Activated CD8-positive, alpha-beta memory T cell treated with anti-CD3 and anti-CD28 coated beads for 48 hours (primary cell): ENCODE data around the gene FOSL2.

Experiments
- DNase-seq, 3 experiments: peaks; one replicate each; pipeline ENCODE4 v3.0.0-alpha.2; 2020; ENCODE audit warnings: low read depth in 2 of 3, low spot score in 2 of 3

The FOSL2 gene

GRCh38 chr2:28430377-28430765 lies 37.7 kb downstream of the FOSL2 start:
- DNase-seq = no peak

- DNase-seq = no peak
These were observed 38.2 kb downstream of the FOSL2 start for GRCh38 chr2:28430788-28431418.

DNA sequence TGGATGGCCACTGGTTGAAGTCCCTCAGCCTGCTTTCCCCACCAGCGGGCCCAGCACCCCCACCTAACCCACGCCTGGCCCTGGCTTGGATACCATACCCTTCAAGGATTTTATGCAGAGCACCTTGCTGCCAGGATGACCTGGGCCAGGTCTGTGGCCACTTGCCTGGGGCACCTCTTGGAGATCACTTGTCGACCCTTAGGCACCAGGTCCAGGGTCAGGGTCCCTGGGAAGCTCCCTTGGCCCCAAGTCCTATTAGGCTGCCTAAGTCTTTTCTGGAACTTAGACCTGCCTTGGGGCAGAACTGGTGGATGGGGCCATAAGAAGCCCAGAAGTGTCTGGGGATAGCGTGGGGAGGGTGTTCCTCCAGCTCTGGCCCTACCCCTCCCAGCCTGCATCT lies 39.1 kb downstream of the FOSL2 start:
- no peak for DNase-seq

DNA sequence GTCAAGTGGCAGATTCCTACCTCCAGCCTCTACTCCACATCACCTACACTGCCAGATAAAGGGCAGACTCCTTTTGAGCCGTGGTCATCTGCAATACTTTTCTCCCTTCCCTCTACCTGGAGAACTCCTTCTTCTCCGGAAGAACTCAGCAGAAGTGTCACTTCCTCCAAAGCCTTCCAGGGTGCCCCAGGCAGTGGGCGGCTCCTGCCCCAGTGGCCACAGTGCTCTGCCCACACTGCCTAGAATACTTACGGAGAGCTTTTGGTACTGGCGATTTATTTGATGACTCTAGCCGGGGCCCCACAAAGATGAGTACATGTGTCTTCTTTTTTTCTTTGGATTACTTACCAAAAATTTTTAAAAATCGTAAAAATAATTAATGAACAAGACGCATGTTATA lies 39.7 kb downstream of the FOSL2 start:
- no peak for DNase-seq

- DNase-seq = no peak
These were observed 40.6 kb downstream of the FOSL2 start for GRCh38 chr2:28433215-28433614.

DNA sequence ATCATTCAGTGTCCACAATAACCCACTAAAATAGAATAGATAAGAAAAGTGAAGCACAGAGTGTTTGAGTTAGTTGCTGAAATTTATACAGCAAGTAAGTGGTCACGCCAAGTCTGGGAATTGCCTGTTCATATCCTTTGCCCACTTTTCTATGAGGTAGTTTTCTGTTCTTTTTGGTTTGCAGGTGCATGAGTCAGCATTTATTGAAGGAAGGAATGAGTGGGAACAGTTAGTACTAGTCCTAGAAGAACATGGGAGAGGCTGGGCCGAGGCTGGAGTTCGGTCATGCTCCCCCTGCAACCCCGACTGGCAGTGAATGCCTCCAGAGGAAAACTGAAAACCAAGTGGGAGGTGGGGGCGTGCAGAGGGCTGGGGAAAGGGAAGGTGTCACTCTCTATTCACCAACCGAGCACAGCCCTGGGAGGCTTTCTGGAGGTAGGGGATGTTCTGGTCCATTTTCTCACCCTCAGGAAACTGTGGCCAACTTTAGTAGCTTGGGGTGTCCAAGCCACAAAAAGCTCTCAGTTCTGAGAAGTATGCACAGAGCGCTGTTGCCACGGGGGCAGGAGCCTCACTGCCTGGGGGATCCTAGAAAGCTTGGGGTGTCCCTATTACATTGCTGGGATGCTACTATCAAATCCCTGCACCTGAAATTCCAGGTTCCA lies 41.4 kb downstream of the FOSL2 start:
- DNase-seq = no peak

DNA sequence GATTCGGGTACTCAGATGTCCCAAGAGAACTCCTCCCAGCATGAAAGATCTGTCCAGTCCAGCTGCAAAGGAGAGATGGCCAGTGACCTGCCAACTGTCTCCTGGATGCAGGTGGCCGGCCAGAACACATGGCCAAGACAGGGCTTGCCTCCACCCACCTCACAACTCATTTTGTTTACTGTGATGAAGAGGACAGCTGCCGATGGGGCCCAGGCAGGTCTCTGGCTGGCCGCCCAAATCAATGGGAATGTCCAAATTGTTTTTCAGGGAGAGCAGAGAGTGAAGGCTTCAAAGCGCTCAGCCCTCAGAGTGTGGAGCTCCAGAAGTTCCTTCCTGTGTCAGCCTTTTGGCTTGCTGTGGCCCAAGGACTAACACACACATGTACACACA lies 41.9 kb downstream of the FOSL2 start:
- no peak for DNase-seq

DNA sequence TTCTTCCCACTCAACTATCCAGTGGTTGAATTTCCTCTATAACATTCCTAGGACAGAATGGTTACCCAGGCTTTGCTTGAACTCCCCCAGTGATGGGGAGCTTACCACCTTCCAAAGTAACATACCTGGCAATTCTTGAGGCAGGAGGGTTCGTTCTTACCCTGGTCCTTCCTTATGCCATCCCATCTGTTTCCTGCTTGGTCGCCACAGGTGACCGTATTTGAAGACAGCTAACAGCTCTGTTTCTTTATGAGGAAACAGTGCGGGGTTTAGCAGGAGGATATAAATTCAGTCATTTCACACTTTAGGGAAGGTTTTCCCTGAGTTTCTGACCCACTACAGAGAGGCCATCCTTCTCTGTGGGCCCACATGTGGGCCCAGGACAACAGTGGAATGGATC lies 42.6 kb downstream of the FOSL2 start:
- DNase-seq = no peak

GRCh38 chr2:28435814-28436351 lies 43.2 kb downstream of the FOSL2 start:
- no peak for DNase-seq

DNA sequence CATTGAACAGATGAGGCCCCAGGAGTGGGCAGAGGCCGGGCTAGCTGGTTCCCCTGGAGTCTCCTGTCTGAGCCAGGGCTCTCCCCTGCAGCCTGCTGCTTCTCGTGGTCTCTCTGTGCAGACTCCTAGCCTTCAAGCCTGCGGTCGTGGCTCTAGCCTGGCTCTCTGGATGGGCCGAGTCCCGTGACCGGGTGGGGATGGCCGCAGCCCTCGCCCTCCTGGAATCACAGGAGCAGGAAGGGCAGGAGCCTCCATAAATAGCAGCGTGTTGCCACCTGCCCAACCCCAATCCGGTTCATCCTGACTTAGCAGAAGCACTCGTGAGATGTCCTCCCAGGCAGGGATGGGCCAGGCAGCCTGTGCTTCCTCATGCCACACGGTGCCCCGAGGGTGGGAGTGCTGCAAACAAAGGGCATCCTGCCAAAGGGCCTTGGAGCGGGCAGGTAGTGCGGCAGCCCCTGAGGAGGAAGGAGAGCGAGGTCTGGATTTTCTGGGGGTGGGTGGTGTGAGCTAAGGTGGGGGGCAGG lies 43.9 kb downstream of the FOSL2 start:
- DNase-seq = no peak

GRCh38 chr2:28437149-28437835 lies 44.6 kb downstream of the FOSL2 start:
- no peak for DNase-seq

GRCh38 chr2:28437918-28438317 lies 45.3 kb downstream of the FOSL2 start:
- DNase-seq = no peak

GRCh38 chr2:28438532-28439063 lies 45.9 kb downstream of the FOSL2 start:
- no peak for DNase-seq

GRCh38 chr2:28439127-28439526 lies 46.5 kb downstream of the FOSL2 start:
- DNase-seq = no peak

DNA sequence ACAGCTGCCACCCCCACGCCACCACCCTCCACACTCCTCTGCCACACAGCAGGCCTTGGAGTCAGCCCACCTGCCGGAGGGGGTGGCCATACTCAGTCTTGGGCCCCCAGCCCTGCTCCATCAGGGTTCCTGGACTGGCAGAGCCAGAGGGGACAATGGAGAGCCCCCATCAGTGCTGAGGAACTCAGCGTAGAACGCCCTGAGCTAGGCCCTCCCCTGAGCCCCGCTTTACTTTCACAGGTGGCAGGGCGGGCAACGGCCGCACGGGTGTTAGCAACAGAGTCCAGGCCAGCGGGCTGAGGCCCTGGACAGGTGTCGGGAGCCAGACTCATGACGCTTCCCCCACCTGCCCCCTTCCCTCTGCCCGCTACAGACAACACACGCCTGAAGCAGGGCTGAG lies 47.1 kb downstream of the FOSL2 start:
- no peak for DNase-seq

GRCh38 chr2:28442328-28442727 lies 49.7 kb downstream of the FOSL2 start:
- DNase-seq = no peak

- no peak for DNase-seq
These were observed 52.3 kb downstream of the FOSL2 start for GRCh38 chr2:28444956-28445355.

DNA sequence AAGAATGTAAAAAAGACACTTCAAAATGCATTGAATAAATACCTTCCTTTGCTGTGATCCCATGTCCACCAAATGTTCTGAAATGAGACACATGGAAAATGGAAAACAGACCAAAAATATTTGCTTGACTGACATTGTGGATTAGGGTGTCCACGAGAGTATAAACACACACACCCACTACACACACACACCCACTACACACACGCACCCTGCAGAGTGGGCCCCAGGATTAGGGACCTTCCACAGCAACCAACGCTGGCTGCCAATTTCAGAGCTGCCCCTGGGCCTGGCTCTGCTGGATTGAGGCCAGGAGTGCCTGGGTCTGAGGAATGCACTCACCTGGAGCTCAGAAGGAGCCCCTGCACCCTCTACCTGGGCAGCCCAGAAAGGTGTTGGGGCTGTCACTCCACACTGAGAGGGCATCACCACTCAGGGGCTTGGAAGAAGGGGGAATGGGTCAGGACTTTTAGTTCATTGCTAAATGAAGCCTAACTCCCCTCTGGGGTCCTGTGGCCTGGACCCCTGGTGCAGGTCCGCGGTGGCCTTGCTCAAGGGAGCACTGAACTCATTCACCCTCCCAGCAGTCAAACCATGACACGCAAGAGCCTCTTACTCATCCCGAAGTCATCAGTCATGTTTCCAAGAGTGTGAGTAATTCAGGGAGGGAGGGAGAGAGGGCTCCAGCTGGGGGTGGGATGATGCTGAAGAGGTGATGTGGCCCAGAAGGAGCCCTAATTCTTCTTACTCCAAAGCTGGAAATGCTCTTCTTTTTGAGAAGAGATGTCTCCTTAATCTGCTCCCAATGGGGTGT lies 53.0 kb downstream of the FOSL2 start:
- peak in 1 of 3 experiments; percentile 19 for DNase-seq

DNA sequence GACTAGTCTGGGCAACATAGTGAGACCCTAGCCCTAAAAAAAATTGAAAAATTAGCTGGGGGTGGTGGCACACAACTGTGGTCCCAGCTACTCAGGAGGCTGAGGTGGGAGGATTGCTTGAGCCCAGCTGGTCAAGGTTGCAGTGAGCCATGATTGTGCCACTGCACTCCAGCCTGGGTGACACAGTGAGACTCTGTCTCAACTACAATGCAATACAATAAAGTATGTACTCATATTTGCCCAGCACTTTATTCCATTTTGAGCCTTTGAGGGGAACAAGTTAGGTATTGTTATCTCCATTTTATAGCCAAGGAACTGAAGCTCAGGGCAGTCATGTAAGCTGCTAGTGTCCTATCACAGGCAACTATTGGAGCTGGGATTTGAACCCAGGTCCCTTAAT lies 53.9 kb downstream of the FOSL2 start:
- no peak for DNase-seq

DNA sequence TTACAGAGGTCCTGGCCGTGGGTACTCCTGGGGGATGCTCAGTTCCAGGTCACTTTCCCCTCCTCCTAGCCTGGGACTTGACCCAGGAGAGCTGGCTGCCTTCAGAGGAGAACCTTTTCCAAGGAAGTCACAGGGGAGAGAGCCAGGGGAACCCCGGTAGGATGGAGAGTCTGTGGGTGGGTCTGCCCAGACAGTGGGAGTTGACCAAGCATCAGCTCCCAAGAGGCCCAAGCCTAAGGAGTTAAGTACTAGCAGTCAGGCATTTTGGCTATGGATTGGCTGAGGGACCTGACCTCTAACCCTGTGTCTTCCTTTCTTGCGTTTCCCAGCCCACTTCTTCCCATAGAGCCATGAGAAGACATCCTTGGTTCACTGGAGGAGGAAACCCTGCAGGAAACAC lies 54.4 kb downstream of the FOSL2 start:
- no peak for DNase-seq
